Measurements from ENCODE around the gene TEX53.

TEX53 gene

DNA sequence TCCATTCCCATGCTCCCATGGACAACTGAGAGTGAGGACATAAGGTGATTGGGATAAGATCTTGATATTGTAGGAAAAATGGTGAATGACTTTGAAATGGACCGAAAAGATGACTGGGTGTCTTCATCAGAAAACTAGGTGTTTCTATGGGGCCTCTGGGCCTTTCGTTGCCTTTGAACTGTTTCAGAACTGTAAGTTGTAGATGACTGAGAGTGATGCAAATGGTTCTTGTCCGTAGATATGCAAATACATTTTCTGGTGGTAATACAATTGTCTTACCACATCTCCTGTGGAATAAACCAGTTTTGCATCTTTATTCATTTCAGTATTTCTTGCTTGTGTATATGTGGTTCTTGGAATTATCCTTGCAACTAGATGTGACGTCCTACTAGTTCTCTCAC lies 40.3 kb upstream of the TEX53 start:
- no peak for ATAC-seq
- no peak for TF ChIP-seq PPARA (CRISPR knock-in tag; IDR thresholded peaks at IDR 0.05; ENCODE audit: borderline replicate concordance)
- TF ChIP-seq ZFP30 (CRISPR knock-in tag; IDR thresholded peaks at IDR 0.05), result no peak
- TF ChIP-seq TOX (CRISPR knock-in tag; IDR thresholded peaks at IDR 0.05; ENCODE audit: borderline replicate concordance), result no peak
- TF ChIP-seq ARNTL (CRISPR knock-in tag; IDR thresholded peaks at IDR 0.05; ENCODE audit: borderline replicate concordance, low read depth), result no peak
- TF ChIP-seq BACH2 (CRISPR knock-in tag; IDR thresholded peaks at IDR 0.05; ENCODE audit: borderline replicate concordance), result no peak
- no peak for TF ChIP-seq OSR1 (CRISPR knock-in tag; IDR thresholded peaks at IDR 0.05)
- TF ChIP-seq, protein P1, sequence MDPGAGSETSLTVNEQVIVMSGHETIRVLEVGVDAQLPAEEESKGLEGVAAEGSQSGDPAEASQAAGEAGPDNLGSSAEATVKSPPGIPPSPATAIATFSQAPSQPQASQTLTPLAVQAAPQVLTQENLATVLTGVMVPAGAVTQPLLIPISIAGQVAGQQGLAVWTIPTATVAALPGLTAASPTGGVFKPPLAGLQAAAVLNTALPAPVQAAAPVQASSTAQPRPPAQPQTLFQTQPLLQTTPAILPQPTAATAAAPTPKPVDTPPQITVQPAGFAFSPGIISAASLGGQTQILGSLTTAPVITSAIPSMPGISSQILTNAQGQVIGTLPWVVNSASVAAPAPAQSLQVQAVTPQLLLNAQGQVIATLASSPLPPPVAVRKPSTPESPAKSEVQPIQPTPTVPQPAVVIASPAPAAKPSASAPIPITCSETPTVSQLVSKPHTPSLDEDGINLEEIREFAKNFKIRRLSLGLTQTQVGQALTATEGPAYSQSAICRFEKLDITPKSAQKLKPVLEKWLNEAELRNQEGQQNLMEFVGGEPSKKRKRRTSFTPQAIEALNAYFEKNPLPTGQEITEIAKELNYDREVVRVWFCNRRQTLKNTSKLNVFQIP (CRISPR knock-in tag; IDR thresholded peaks at IDR 0.05; ENCODE audit: borderline replicate concordance, low read depth), result no peak
- no peak for TF ChIP-seq ZC3H10 (CRISPR knock-in tag; IDR thresholded peaks at IDR 0.05)
- TF ChIP-seq, protein P2, sequence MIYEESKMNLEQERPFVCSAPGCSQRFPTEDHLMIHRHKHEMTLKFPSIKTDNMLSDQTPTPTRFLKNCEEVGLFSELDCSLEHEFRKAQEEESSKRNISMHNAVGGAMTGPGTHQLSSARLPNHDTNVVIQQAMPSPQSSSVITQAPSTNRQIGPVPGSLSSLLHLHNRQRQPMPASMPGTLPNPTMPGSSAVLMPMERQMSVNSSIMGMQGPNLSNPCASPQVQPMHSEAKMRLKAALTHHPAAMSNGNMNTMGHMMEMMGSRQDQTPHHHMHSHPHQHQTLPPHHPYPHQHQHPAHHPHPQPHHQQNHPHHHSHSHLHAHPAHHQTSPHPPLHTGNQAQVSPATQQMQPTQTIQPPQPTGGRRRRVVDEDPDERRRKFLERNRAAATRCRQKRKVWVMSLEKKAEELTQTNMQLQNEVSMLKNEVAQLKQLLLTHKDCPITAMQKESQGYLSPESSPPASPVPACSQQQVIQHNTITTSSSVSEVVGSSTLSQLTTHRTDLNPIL (CRISPR knock-in tag; IDR thresholded peaks at IDR 0.05; ENCODE audit: low read depth), result no peak
- TF ChIP-seq ZNF8 (CRISPR knock-in tag; IDR thresholded peaks at IDR 0.05), result no peak
- no peak for TF ChIP-seq RARB (CRISPR knock-in tag; IDR thresholded peaks at IDR 0.05)
- no peak for TF ChIP-seq GLIS3 (CRISPR knock-in tag; IDR thresholded peaks at IDR 0.05)
- TF ChIP-seq CSRNP3 (CRISPR knock-in tag; IDR thresholded peaks at IDR 0.05), result no peak
- TF ChIP-seq ISL1 (CRISPR knock-in tag; IDR thresholded peaks at IDR 0.05), result no peak
- no peak for TF ChIP-seq SNAI2 (CRISPR knock-in tag; IDR thresholded peaks at IDR 0.05)

DNA sequence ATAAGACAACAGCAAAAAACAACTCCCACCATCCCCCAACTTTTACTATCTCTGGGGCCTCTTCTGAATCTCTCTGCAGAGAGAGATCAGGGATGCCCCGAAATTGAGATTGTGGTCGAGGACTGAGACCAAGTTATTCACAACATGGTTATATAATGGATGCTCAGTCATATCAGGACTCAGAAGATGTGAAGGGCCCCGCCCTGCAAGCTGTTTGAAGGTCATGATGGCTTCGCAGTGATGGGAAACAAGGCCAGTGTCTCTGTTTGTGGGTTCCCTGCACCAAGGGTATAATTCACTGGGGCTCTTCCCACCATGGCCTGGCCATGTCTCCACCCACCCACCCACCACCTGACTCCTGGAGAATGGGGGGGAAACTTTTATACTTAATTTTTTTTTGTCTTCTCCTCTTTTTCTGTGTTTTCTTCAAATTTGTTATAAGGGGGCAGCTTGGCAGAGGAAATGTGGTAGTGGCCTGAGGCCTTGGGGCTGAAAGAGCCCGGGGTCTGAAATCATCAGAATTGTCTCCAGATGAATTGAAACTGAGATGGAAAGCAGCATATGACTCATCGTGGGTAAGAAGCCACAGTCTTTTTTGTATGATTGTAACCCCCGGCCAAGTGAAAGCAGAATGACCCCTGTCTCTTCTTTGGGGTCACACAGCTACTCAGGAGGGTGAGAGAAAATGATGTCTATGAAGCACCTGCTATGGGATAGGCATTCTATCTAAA lies 39.4 kb upstream of the TEX53 start:
- TF ChIP-seq, protein P1 (CRISPR knock-in tag; IDR thresholded peaks at IDR 0.05; ENCODE audit: borderline replicate concordance, low read depth), result no peak
- no peak for TF ChIP-seq ESRRG (CRISPR knock-in tag; IDR thresholded peaks at IDR 0.05)
- TF ChIP-seq, protein P2 (CRISPR knock-in tag; IDR thresholded peaks at IDR 0.05; ENCODE audit: low read depth), result no peak
- no peak for TF ChIP-seq CSRNP3 (CRISPR knock-in tag; IDR thresholded peaks at IDR 0.05)
- no peak for TF ChIP-seq ZFP3 (CRISPR knock-in tag; IDR thresholded peaks at IDR 0.05)
- TF ChIP-seq ARNTL (CRISPR knock-in tag; IDR thresholded peaks at IDR 0.05; ENCODE audit: borderline replicate concordance, low read depth), result no peak
- TF ChIP-seq, protein P3, sequence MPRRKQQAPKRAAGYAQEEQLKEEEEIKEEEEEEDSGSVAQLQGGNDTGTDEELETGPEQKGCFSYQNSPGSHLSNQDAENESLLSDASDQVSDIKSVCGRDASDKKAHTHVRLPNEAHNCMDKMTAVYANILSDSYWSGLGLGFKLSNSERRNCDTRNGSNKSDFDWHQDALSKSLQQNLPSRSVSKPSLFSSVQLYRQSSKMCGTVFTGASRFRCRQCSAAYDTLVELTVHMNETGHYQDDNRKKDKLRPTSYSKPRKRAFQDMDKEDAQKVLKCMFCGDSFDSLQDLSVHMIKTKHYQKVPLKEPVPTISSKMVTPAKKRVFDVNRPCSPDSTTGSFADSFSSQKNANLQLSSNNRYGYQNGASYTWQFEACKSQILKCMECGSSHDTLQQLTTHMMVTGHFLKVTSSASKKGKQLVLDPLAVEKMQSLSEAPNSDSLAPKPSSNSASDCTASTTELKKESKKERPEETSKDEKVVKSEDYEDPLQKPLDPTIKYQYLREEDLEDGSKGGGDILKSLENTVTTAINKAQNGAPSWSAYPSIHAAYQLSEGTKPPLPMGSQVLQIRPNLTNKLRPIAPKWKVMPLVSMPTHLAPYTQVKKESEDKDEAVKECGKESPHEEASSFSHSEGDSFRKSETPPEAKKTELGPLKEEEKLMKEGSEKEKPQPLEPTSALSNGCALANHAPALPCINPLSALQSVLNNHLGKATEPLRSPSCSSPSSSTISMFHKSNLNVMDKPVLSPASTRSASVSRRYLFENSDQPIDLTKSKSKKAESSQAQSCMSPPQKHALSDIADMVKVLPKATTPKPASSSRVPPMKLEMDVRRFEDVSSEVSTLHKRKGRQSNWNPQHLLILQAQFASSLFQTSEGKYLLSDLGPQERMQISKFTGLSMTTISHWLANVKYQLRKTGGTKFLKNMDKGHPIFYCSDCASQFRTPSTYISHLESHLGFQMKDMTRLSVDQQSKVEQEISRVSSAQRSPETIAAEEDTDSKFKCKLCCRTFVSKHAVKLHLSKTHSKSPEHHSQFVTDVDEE (CRISPR knock-in tag; IDR thresholded peaks at IDR 0.05), result no peak
- TF ChIP-seq ISL1 (CRISPR knock-in tag; IDR thresholded peaks at IDR 0.05), result no peak
- no peak for TF ChIP-seq GLIS3 (CRISPR knock-in tag; IDR thresholded peaks at IDR 0.05)
- peak; percentile 13; the same call in 1 of the 3 replicates for ATAC-seq

Data from SK-N-SH treated with all-trans-retinoic acid at 6 μM for 48 hours (cell line).